ENCODE data around the gene CNBD2. TPM values are rescaled to one million over a fixed set of nuclear protein-coding genes. Genes with fewer than 3 reads are reported as not detected.

CNBD2 gene
- total RNA-seq, 1 donor from 2014 or later: 3.5 TPM

GRCh38 chr20:36002855-36003254 is 34.5 kb downstream of the CNBD2 start:
- TF ChIP-seq CTCF (IDR thresholded peaks at IDR 0.05; ENCODE audit: unreplicated experiment): no peak
- H3K4me3 Mint-ChIP-seq: no peak overlapping the region
- H3K27ac Mint-ChIP-seq: no peak overlapping the region
- no peaks in the 10 kb centered on the region for H3K4me1 Mint-ChIP-seq
- peaks cover 27% of the 10 kb centered on the region for H3K9me3 Mint-ChIP-seq
- H3K36me3 Mint-ChIP-seq: peaks cover 7% of the 10 kb centered on the region
- no peak for DNase-seq (ENCODE audit: low spot score in 2 of 2, unreplicated experiment in 2 of 2)
- H3K27me3 Mint-ChIP-seq (ENCODE audit: low read depth): no peaks in the 10 kb centered on the region

- TF ChIP-seq CTCF (IDR thresholded peaks at IDR 0.05; ENCODE audit: unreplicated experiment): no peak
- no peak for DNase-seq (ENCODE audit: low spot score in 2 of 2, unreplicated experiment in 2 of 2)
- H3K27me3 Mint-ChIP-seq (ENCODE audit: low read depth): no peaks in the 10 kb centered on the region
- H3K36me3 Mint-ChIP-seq: peaks cover 7% of the 10 kb centered on the region
- no peak overlapping the region for H3K4me3 Mint-ChIP-seq
- H3K9me3 Mint-ChIP-seq: peaks cover 23% of the 10 kb centered on the region
- H3K27ac Mint-ChIP-seq: no peak overlapping the region
- no peaks in the 10 kb centered on the region for H3K4me1 Mint-ChIP-seq
Measured at GRCh38 chr20:36004045-36004444, 35.7 kb downstream of the CNBD2 start.

GRCh38 chr20:36008461-36009035 is 40.2 kb downstream of the CNBD2 start:
- Mint-ChIP-seq H3K27ac (no peak overlapping the region), H3K4me1 (no peaks in the 10 kb centered on the region), H3K36me3 (no peaks in the 10 kb centered on the region), H3K27me3 (ENCODE audit: low read depth) (no peaks in the 10 kb centered on the region), H3K9me3 (peaks cover 9% of the 10 kb centered on the region), H3K4me3 (no peak overlapping the region)
- DNase-seq (ENCODE audit: low spot score in 2 of 2, unreplicated experiment in 2 of 2): no peak
- TF ChIP-seq CTCF (IDR thresholded peaks at IDR 0.05; ENCODE audit: unreplicated experiment): no peak

GRCh38 chr20:36010076-36010475 is 41.7 kb downstream of the CNBD2 start:
- Mint-ChIP-seq H3K4me3 (no peak overlapping the region), H3K4me1 (no peaks in the 10 kb centered on the region), H3K9me3 (no peaks in the 10 kb centered on the region), H3K27me3 (ENCODE audit: low read depth) (no peaks in the 10 kb centered on the region), H3K27ac (no peak overlapping the region), H3K36me3 (no peaks in the 10 kb centered on the region)
- no peak for DNase-seq (ENCODE audit: low spot score in 2 of 2, unreplicated experiment in 2 of 2)
- TF ChIP-seq CTCF (IDR thresholded peaks at IDR 0.05; ENCODE audit: unreplicated experiment): no peak

GRCh38 chr20:36010825-36011224 is 42.4 kb downstream of the CNBD2 start:
- no peak for DNase-seq (ENCODE audit: low spot score in 2 of 2, unreplicated experiment in 2 of 2)
- no peaks in the 10 kb centered on the region for H3K4me1 Mint-ChIP-seq

More at GRCh38 chr20:36010825-36011224, 42.4 kb downstream of the CNBD2 start:
- no peak for TF ChIP-seq CTCF (IDR thresholded peaks at IDR 0.05; ENCODE audit: unreplicated experiment)
- H3K9me3 Mint-ChIP-seq: no peaks in the 10 kb centered on the region
- H3K27ac Mint-ChIP-seq: no peak overlapping the region
- H3K4me3 Mint-ChIP-seq: no peak overlapping the region
- H3K27me3 Mint-ChIP-seq (ENCODE audit: low read depth): no peaks in the 10 kb centered on the region
- H3K36me3 Mint-ChIP-seq: no peaks in the 10 kb centered on the region
